ENCODE results near the gene ERC2.

DNA sequence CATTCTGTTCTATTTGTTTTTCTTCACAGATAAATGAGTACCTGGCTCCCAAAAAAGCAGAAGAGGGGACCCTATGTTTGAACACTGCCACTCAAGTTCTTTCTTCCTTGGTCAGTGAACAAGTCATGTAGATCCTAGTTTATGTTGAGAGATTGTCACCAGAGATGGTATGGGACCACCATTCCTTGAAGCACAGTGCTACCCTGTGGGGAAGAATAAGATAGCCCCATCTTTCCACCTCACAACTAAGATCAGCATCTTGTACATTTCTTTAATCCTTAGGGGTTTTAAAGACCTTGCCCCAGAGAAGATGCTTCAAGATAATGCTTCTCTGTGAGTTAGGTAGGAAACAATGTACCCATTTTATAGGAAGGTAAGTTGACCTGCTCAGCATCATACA is 747.7 kb downstream of the ERC2 start:
- TF ChIP-seq, protein P1, sequence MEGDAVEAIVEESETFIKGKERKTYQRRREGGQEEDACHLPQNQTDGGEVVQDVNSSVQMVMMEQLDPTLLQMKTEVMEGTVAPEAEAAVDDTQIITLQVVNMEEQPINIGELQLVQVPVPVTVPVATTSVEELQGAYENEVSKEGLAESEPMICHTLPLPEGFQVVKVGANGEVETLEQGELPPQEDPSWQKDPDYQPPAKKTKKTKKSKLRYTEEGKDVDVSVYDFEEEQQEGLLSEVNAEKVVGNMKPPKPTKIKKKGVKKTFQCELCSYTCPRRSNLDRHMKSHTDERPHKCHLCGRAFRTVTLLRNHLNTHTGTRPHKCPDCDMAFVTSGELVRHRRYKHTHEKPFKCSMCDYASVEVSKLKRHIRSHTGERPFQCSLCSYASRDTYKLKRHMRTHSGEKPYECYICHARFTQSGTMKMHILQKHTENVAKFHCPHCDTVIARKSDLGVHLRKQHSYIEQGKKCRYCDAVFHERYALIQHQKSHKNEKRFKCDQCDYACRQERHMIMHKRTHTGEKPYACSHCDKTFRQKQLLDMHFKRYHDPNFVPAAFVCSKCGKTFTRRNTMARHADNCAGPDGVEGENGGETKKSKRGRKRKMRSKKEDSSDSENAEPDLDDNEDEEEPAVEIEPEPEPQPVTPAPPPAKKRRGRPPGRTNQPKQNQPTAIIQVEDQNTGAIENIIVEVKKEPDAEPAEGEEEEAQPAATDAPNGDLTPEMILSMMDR (IDR thresholded peaks at IDR 0.05; ENCODE audit: insufficient read depth, low read depth, low read length): peak; percentile 36
- TF ChIP-seq EZH2 (IDR thresholded peaks at IDR 0.05; ENCODE audit: insufficient read depth, low read length): no peak

Data from astrocyte (in vitro differentiated cells and primary cell).